DND-41 (cell line): ENCODE data around the gene VPS37B.

Source experiments
- CTCF ChIP-seq: IDR thresholded peaks from 2 replicates; pipeline ENCODE4 v1.5.1; 2012; ENCODE audit warnings: borderline replicate concordance, low read length, moderate library complexity, mild to moderate bottlenecking; ENCODE audit not compliant: poor library complexity, severe bottlenecking; ENCODE audit errors: extremely low read depth
- EZH2 ChIP-seq: IDR thresholded peaks from 3 replicates; pipeline ENCODE4 v1.6.1; 2012; ENCODE audit warnings: borderline replicate concordance, low read depth, mild to moderate bottlenecking, moderate library complexity, low read length, inconsistent platforms; ENCODE audit not compliant: severe bottlenecking

- no peak for TF ChIP-seq CTCF
- no peak for TF ChIP-seq EZH2
These were observed 69.9 kb downstream of the VPS37B start for GRCh38 chr12:122825773-122826724.
